ENCODE measurements around the gene GSG1L2.

The GSG1L2 gene

DNA sequence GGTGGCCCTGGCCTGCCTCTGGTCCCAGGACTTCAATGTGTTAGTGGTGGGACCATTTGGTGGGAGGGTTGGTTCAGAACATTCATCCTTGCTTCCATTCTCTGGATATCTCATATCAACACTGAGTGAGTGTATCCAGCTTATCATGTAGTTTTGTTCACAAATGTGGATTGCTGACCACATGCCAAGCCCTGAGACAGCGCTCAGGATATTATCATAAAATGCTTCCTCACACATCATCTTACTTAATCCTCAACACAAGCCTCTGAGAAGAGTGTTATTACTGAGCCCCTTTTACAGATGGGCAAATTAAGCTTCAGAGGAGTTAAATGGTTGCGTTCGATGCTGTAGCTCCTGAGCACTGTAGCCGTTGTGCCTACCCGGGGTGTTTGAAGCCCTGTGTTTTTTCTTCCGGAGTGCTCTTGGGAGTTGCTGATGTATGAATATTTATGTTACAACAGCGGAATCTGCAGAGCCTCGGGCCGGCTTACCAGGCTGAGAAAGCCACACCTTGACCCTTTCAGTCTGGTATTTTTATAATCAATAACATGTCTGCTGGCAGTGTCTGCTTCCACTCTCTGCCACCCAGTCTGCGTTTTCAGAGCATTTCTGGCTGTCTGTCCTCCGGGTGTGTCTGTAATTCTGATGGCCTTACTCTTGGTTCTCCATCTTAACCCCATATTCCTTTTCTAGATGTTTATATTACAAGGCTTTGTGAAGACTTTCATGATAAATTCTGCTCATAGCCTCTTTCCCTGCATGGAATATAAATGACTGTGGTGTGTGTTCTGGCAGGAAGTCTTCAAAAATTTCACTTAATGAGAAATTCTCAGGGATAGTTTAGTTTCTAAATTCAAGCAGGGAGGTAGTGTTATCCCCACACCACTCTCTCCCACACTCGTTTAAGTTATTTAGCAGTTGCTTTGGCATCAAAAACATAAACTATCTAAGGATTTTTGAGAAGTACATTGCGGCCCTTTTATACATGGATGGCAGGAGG, 6.7 kb upstream of the GSG1L2 start:
- TF ChIP-seq, protein P1, sequence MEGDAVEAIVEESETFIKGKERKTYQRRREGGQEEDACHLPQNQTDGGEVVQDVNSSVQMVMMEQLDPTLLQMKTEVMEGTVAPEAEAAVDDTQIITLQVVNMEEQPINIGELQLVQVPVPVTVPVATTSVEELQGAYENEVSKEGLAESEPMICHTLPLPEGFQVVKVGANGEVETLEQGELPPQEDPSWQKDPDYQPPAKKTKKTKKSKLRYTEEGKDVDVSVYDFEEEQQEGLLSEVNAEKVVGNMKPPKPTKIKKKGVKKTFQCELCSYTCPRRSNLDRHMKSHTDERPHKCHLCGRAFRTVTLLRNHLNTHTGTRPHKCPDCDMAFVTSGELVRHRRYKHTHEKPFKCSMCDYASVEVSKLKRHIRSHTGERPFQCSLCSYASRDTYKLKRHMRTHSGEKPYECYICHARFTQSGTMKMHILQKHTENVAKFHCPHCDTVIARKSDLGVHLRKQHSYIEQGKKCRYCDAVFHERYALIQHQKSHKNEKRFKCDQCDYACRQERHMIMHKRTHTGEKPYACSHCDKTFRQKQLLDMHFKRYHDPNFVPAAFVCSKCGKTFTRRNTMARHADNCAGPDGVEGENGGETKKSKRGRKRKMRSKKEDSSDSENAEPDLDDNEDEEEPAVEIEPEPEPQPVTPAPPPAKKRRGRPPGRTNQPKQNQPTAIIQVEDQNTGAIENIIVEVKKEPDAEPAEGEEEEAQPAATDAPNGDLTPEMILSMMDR (IDR thresholded peaks at IDR 0.05; ENCODE audit: control insufficient read depth, insufficient read depth, low read depth, low read length, missing control alignments), result no peak
- H3K4me3 ChIP-seq (ENCODE audit: control insufficient read depth, low read depth, low read length), result no peak overlapping the region
- no peak for DNase-seq (ENCODE audit: low read depth)

DNA sequence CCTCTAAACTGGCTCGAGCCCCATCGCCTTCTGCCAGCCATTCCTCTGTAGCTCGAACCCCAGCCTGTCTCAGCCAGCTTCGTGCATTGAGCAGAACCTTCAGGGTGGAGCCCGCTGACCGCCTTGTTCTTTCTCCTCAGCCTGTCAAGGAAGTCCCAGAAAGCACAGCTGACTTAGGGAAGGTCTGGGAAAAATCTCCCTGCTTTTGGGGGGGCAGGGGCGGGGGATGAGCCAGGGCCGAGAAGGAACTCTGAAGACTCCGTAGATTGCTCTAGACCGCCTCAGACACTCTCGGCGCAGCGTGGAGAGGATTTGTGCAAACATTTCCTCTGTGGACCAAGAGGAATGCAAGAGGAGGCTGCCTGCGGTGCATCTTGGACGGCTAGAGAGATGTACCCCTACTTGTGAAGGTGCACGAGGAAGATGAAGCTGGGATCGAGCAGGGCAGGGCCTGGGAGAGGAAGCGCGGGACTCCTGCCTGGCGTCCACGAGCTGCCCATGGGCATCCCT, 3.8 kb upstream of the GSG1L2 start, which contains the start of gene GLP2R:
Gene GLP2R (plus strand): TSS at position 284 of the 510 bp plus-strand sequence. CDS start 140 bp downstream, at position 424.
- TF ChIP-seq, protein P1 (IDR thresholded peaks at IDR 0.05; ENCODE audit: control insufficient read depth, insufficient read depth, low read depth, low read length, missing control alignments), result no peak
- no peak within 1 kb of the TSS for H3K4me3 ChIP-seq (ENCODE audit: control insufficient read depth, low read depth, low read length)
- no peak for DNase-seq (ENCODE audit: low read depth)

DNA sequence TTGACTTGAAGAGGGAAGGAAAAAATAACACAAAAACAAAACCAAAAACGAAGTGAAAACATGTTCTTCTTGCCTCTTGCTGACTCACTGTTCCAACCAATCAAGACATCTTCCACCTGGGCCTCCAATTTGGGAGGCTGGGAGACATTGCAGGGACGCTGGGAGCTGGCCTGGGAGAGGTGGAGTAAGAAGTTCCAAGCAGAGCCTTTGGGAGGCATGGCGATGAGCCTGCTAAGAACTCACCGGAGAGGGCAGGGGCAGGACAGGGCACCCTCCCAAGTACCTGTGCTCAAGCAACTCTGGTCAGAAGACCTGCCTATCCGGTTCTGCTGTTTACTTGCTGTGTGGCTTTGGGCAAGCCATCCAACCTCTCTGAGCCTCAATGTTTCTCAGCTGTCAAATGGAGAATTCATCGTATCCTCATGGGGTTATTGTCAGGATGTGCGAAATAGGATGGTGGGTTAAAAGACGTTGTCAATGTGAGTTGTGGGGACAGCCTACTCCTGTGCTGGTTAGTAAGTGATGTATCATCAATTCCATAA, 3.0 kb upstream of the GSG1L2 start:
- no peak for DNase-seq (ENCODE audit: low read depth)
- no peak overlapping the region for H3K4me3 ChIP-seq (ENCODE audit: control insufficient read depth, low read depth, low read length)
- TF ChIP-seq, protein P1 (IDR thresholded peaks at IDR 0.05; ENCODE audit: control insufficient read depth, insufficient read depth, low read depth, low read length, missing control alignments), result no peak

DNA sequence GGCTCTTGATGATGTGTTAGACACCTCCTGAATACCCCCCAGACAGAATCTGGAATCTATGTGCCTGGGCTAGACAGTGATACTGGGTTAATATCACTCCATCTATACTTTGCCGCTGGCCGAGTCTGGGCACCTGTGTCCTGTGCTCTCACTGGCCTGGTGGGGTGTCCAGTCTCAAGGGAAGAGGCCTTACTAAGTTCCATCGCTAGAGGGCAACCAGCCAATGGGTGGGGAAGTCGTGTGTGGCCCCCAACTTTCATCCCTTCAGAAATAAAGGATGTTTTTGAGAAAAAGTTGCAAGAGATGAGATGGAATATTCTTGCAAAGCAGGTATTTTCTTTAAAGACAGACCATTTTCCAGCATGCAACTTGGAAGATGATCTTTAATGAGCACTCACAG, 2.2 kb upstream of the GSG1L2 start:
- H3K4me3 ChIP-seq (ENCODE audit: control insufficient read depth, low read depth, low read length), result no peak overlapping the region
- TF ChIP-seq, protein P1 (IDR thresholded peaks at IDR 0.05; ENCODE audit: control insufficient read depth, insufficient read depth, low read depth, low read length, missing control alignments), result no peak
- no peak for DNase-seq (ENCODE audit: low read depth)

DNA sequence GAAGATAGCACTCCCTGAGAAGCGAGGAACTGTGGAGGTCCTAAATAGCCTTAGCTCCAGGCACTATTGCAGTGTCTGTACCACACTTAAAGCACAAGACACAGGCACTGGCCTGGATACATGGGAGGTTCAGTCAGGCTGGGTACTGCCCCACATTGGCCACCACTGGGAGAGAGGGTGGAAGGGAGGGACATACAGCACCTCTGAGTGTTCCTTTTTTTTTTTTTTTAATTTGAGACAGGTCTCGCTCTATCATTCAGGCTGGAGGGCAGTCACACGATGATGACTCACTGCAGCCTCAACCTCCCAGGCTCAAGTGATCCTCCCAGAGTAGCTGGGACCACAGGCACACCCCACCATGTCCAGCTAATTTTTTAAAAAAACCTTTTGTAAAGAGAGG, 1.4 kb downstream of the GSG1L2 start:
- no peak overlapping the region for H3K4me3 ChIP-seq (ENCODE audit: control insufficient read depth, low read depth, low read length)
- TF ChIP-seq, protein P1 (IDR thresholded peaks at IDR 0.05; ENCODE audit: control insufficient read depth, insufficient read depth, low read depth, low read length, missing control alignments), result no peak

DNA sequence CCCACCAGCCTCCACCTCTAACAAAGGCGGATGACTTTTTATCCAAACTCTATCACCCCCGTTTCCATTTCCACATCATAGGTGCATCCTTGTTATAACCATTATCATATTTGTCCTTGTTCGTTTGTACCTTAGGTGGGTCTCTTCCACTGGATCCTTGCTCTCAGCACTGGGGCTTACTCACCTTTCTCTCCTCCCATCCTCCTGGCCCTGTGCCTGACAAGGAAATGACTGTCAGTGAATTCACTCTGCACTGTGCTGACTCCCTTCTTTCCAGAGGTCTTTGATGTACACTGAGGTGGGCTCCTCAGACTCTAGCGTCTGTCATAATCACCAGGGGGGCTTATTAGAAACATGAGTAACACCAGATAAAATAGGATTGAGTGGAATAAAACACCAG, 3.1 kb downstream of the GSG1L2 start:
- H3K4me3 ChIP-seq (ENCODE audit: control insufficient read depth, low read depth, low read length), result no peak overlapping the region
- DNase-seq (ENCODE audit: low read depth), result no peak
- TF ChIP-seq, protein P1 (IDR thresholded peaks at IDR 0.05; ENCODE audit: control insufficient read depth, insufficient read depth, low read depth, low read length, missing control alignments), result no peak

More for the DNA sequence above, 1.4 kb downstream of the GSG1L2 start:
- DNase-seq (ENCODE audit: low read depth), result no peak
